Measurements from ENCODE around the gene LRRTM4. TPM values are rescaled to one million over a fixed set of nuclear protein-coding genes. Genes with fewer than 3 reads are reported as not detected.

LRRTM4 gene
- total and polyA plus RNA-seq, 2 donors (not counting 1 experiment from before 2014, with no cell fraction given) = 0.05 TPM; not detected in 1

DNA sequence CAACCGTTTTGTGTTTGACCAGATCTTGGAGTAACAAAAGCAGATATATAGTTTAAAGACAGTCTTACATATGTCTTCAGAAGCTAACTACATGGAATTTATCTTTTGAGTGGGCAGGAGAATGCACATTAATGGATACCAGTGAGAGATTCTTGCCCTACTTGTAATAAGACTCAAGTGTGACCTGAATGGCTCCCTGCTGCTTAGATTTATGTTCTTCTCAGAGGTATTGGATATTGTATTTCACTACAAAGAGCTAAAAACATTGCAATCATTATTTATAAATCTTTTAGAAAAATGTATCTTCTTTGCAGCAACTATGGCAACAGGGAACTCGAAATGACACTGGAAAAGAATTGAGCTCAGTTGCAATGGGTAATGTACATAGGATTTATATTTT, 227.7 kb downstream of the LRRTM4 start:
- H3K9me3 ChIP-seq (ENCODE audit: control insufficient read depth, insufficient read depth, low read depth, low read length) = no peaks in the 10 kb centered on the region
- H3K27ac ChIP-seq (ENCODE audit: insufficient read depth, low read length) = no peak overlapping the region
- no peak overlapping the region for H2AFZ ChIP-seq (ENCODE audit: low read length)
- no peak overlapping the region for H3K4me2 ChIP-seq (ENCODE audit: extremely low read depth, insufficient read depth, low read length)
- no peaks in the 10 kb centered on the region for H3K36me3 ChIP-seq (ENCODE audit: control insufficient read depth, insufficient read depth, low read length)
- no peaks in the 10 kb centered on the region for H4K20me1 ChIP-seq (ENCODE audit: control insufficient read depth, extremely low read depth, insufficient read depth, low read length)
- H3K79me2 ChIP-seq (ENCODE audit: control insufficient read depth, insufficient read depth, low read length) = no peaks in the 10 kb centered on the region
- DNase-seq (ENCODE audit: low read depth in 2 of 2) = no peak
- H3K4me3 ChIP-seq (replicated peaks in 1 of 4; ENCODE audit: control extremely low read depth in 1 of 4, insufficient read depth in 1 of 4, low read depth in 3 of 4, low read length in 4 of 4) = no peak overlapping the region
- H3K27me3 ChIP-seq (ENCODE audit: control insufficient read depth, insufficient read depth, low read length) = no peaks in the 10 kb centered on the region
- H3K4me1 ChIP-seq (ENCODE audit: control insufficient read depth, extremely low read depth, insufficient read depth, low read length) = no peaks in the 10 kb centered on the region
- H3K9ac ChIP-seq (ENCODE audit: insufficient read depth, low read length) = no peak overlapping the region
- TF ChIP-seq, protein P1, sequence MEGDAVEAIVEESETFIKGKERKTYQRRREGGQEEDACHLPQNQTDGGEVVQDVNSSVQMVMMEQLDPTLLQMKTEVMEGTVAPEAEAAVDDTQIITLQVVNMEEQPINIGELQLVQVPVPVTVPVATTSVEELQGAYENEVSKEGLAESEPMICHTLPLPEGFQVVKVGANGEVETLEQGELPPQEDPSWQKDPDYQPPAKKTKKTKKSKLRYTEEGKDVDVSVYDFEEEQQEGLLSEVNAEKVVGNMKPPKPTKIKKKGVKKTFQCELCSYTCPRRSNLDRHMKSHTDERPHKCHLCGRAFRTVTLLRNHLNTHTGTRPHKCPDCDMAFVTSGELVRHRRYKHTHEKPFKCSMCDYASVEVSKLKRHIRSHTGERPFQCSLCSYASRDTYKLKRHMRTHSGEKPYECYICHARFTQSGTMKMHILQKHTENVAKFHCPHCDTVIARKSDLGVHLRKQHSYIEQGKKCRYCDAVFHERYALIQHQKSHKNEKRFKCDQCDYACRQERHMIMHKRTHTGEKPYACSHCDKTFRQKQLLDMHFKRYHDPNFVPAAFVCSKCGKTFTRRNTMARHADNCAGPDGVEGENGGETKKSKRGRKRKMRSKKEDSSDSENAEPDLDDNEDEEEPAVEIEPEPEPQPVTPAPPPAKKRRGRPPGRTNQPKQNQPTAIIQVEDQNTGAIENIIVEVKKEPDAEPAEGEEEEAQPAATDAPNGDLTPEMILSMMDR (conservative IDR thresholded peaks at IDR 0.05 in 1 of 2, IDR thresholded peaks at IDR 0.05 in 1 of 2; ENCODE audit: low read depth in 1 of 2, low read length in 2 of 2) = no peak
- TF ChIP-seq EZH2 (IDR thresholded peaks at IDR 0.05; ENCODE audit: low read length, missing control alignments) = no peak

DNA sequence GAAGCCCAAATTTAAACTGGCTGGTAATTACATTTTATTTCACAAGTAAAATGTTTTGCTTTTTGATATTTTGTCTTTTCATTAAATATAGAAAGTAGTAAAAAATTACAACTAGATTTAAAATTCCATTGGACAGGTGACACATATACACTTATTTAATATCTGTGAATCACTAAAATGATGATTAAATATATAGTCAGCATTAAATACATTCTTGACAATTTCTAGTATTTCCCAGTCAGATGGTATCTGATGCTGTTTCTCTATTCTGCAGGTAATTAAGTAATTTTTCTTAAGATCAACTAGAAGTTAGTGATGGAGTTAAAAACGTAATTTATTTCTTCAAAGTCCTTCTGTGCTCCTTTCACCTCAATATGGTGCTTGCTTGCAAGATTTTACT, 237.8 kb downstream of the LRRTM4 start:
- Histone ChIP-seq H3K36me3 (ENCODE audit: control insufficient read depth, insufficient read depth, low read length) (no peaks in the 10 kb centered on the region), H3K4me3 (replicated peaks in 1 of 4; ENCODE audit: control extremely low read depth in 1 of 4, insufficient read depth in 1 of 4, low read depth in 3 of 4, low read length in 4 of 4) (no peak overlapping the region), H3K79me2 (ENCODE audit: control insufficient read depth, insufficient read depth, low read length) (no peaks in the 10 kb centered on the region), H3K4me1 (ENCODE audit: control insufficient read depth, extremely low read depth, insufficient read depth, low read length) (no peaks in the 10 kb centered on the region), H4K20me1 (ENCODE audit: control insufficient read depth, extremely low read depth, insufficient read depth, low read length) (no peaks in the 10 kb centered on the region), H3K4me2 (ENCODE audit: extremely low read depth, insufficient read depth, low read length) (no peak overlapping the region), H3K27ac (ENCODE audit: insufficient read depth, low read length) (no peak overlapping the region), H3K9ac (ENCODE audit: insufficient read depth, low read length) (no peak overlapping the region), H3K27me3 (ENCODE audit: control insufficient read depth, insufficient read depth, low read length) (no peaks in the 10 kb centered on the region), H3K9me3 (ENCODE audit: control insufficient read depth, insufficient read depth, low read depth, low read length) (no peaks in the 10 kb centered on the region), H2AFZ (ENCODE audit: low read length) (no peak overlapping the region)
- no peak for DNase-seq (ENCODE audit: low read depth in 2 of 2)
- TF ChIP-seq, protein P1 (conservative IDR thresholded peaks at IDR 0.05 in 1 of 2, IDR thresholded peaks at IDR 0.05 in 1 of 2; ENCODE audit: low read depth in 1 of 2, low read length in 2 of 2) = no peak
- no peak for TF ChIP-seq EZH2 (IDR thresholded peaks at IDR 0.05; ENCODE audit: low read length, missing control alignments)

DNA sequence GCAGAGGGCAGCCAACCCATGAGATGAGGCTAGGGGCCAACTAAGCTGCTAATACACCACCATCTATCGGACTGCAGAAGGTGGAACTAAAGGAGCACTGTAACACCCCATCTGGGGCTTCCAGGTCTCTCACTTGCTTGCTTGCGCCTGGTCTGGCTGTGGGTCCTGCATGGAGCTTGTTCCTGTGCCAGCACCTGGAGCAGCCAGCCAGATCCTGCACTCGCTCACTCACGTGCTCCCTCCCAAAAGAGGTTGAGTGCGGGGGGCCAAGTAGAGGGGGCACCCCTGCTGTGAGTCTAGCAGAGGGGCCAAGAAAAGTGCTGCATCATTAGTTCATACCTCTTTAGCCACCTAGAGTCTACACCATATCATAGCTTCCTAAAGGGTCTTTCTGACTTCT, 250.9 kb downstream of the LRRTM4 start:
- Histone ChIP-seq H3K4me1 (ENCODE audit: control insufficient read depth, extremely low read depth, insufficient read depth, low read length) (no peaks in the 10 kb centered on the region), H3K79me2 (ENCODE audit: control insufficient read depth, insufficient read depth, low read length) (no peaks in the 10 kb centered on the region), H4K20me1 (ENCODE audit: control insufficient read depth, extremely low read depth, insufficient read depth, low read length) (no peaks in the 10 kb centered on the region), H2AFZ (ENCODE audit: low read length) (no peak overlapping the region), H3K9me3 (ENCODE audit: control insufficient read depth, insufficient read depth, low read depth, low read length) (no peaks in the 10 kb centered on the region), H3K27ac (ENCODE audit: insufficient read depth, low read length) (no peak overlapping the region), H3K36me3 (ENCODE audit: control insufficient read depth, insufficient read depth, low read length) (no peaks in the 10 kb centered on the region), H3K9ac (ENCODE audit: insufficient read depth, low read length) (no peak overlapping the region), H3K27me3 (ENCODE audit: control insufficient read depth, insufficient read depth, low read length) (no peaks in the 10 kb centered on the region), H3K4me3 (replicated peaks in 1 of 4; ENCODE audit: control extremely low read depth in 1 of 4, insufficient read depth in 1 of 4, low read depth in 3 of 4, low read length in 4 of 4) (no peak overlapping the region), H3K4me2 (ENCODE audit: extremely low read depth, insufficient read depth, low read length) (no peak overlapping the region)
- no peak for DNase-seq (ENCODE audit: low read depth in 2 of 2)
- TF ChIP-seq, protein P1 (conservative IDR thresholded peaks at IDR 0.05 in 1 of 2, IDR thresholded peaks at IDR 0.05 in 1 of 2; ENCODE audit: low read depth in 1 of 2, low read length in 2 of 2) = no peak
- no peak for TF ChIP-seq EZH2 (IDR thresholded peaks at IDR 0.05; ENCODE audit: low read length, missing control alignments)
